ENCODE results near the gene GTPBP1.

GRCh38 chr22:38741166-38741565, 35.4 kb downstream of the GTPBP1 start:
- TF ChIP-seq CTCF (IDR thresholded peaks at IDR 0.05; ENCODE audit: insufficient read depth, low read depth, low read length) = no peak
- no peak for TF ChIP-seq EZH2 (IDR thresholded peaks at IDR 0.05; ENCODE audit: insufficient read depth, low read length)
